ENCODE data around the gene NWD2.
A peak's percentile ranks its signal among the peaks of the same experiment; 100 is the strongest.

NWD2 gene

DNA sequence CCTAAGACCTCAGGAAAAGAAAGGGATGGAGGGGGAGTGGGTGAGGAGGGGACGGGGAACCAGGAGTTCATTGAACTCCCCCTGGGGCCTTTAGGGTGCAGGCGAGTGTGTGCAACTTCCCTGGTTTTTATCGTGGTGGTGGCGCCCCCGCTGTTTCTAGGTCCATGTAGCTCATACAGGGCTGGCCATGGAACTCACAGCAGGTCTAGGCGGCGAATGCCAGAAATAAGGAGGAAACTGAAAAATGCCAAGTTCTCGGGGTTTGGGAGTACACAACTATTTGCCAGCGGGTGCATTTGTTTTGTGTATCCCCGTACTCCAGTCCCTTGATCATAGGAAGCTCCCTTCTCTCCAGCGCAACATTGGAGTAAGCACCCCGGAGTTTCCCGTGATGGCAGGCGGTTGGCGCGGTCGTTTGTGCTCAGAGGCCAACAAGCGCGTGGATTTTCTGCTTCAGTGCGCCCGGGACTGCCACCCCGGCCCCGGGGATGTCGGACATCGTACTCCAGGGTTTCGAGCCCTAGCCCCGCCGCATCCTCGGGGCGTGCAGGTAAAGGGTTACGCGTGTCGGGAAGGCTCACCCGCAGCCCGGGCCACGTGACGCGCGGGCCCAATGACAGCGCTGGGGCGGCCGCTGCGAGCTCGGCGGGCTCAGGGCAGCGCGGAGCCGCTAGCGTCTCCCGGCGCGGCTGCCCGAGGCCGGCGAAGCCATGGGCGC is 208.9 kb downstream of the NWD2 start:
- H3K9me3 Mint-ChIP-seq (ENCODE audit: low read depth): no peaks in the 10 kb centered on the region
- peak overlapping the region; percentile 87 for H3K4me3 Mint-ChIP-seq
- peaks cover 44% of the 10 kb centered on the region for H3K27me3 Mint-ChIP-seq
- H3K4me1 Mint-ChIP-seq (ENCODE audit: low read depth): peaks cover 16% of the 10 kb centered on the region
- H3K36me3 Mint-ChIP-seq: no peaks in the 10 kb centered on the region
- H3K27ac Mint-ChIP-seq: no peak overlapping the region

DNA sequence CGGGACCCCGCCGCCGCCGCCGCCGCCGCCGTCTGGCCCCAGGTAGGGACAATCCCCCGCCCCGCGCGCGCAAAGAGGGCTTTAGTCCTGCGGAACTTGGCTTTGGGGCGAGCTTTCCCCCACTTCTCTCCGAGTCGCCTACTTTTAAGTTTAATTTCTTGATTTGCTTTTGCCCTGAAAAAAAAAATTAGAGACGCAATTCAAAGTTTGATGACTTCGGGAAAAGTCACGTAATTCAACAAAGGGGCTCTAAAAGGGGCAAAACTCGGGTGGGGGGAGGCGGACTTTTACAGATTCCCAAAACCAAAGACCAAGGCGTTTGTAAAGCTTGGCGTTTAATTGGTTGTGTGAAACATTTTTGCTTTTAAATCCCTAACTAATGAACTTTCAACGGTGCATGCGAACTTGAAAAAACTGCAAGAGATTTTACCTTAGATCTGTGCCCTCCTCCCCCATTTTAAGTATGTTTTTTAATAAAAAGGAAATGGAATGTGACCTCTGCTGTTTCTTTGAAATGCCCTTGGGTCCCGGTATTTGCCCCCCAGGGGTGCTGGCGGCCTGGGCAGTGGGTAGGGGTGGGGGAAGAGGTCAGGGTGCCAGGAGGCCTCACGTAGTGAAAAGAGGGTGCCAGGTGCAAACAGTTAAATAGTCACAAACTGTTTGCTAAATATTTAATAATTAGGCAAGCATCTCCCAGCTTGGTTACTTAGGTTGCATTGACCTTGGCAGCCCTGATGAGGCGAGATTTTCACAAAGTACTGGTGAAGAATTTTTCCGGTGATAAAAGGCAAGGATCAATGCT is 209.7 kb downstream of the NWD2 start:
- Mint-ChIP-seq H3K36me3 (no peaks in the 10 kb centered on the region), H3K27ac (no peak overlapping the region), H3K27me3 (peaks cover 45% of the 10 kb centered on the region), H3K4me1 (ENCODE audit: low read depth) (peaks cover 16% of the 10 kb centered on the region), H3K9me3 (ENCODE audit: low read depth) (no peaks in the 10 kb centered on the region), H3K4me3 (peak overlapping the region; percentile 46)

- H3K9me3 Mint-ChIP-seq (ENCODE audit: low read depth): no peaks in the 10 kb centered on the region
- H3K27me3 Mint-ChIP-seq: peaks cover 41% of the 10 kb centered on the region
- peaks cover 16% of the 10 kb centered on the region for H3K4me1 Mint-ChIP-seq (ENCODE audit: low read depth)
- no peaks in the 10 kb centered on the region for H3K36me3 Mint-ChIP-seq
- no peak overlapping the region for H3K27ac Mint-ChIP-seq
- H3K4me3 Mint-ChIP-seq: no peak overlapping the region
These were observed 211.0 kb downstream of the NWD2 start for GRCh38 chr4:37455301-37456131.

- H3K27ac Mint-ChIP-seq: no peak overlapping the region
- peaks cover 14% of the 10 kb centered on the region for H3K27me3 Mint-ChIP-seq
These were observed 217.3 kb downstream of the NWD2 start for GRCh38 chr4:37461801-37462200.

GRCh38 chr4:37463033-37463856 is 218.7 kb downstream of the NWD2 start:
- Mint-ChIP-seq H3K36me3 (no peaks in the 10 kb centered on the region), H3K27ac (no peak overlapping the region), H3K4me3 (no peak overlapping the region), H3K9me3 (ENCODE audit: low read depth) (no peaks in the 10 kb centered on the region), H3K27me3 (peaks cover 10% of the 10 kb centered on the region), H3K4me1 (ENCODE audit: low read depth) (no peaks in the 10 kb centered on the region)

More at GRCh38 chr4:37461801-37462200, 217.3 kb downstream of the NWD2 start:
- Mint-ChIP-seq H3K4me3 (no peak overlapping the region), H3K4me1 (ENCODE audit: low read depth) (no peaks in the 10 kb centered on the region), H3K36me3 (no peaks in the 10 kb centered on the region), H3K9me3 (ENCODE audit: low read depth) (no peaks in the 10 kb centered on the region)

DNA sequence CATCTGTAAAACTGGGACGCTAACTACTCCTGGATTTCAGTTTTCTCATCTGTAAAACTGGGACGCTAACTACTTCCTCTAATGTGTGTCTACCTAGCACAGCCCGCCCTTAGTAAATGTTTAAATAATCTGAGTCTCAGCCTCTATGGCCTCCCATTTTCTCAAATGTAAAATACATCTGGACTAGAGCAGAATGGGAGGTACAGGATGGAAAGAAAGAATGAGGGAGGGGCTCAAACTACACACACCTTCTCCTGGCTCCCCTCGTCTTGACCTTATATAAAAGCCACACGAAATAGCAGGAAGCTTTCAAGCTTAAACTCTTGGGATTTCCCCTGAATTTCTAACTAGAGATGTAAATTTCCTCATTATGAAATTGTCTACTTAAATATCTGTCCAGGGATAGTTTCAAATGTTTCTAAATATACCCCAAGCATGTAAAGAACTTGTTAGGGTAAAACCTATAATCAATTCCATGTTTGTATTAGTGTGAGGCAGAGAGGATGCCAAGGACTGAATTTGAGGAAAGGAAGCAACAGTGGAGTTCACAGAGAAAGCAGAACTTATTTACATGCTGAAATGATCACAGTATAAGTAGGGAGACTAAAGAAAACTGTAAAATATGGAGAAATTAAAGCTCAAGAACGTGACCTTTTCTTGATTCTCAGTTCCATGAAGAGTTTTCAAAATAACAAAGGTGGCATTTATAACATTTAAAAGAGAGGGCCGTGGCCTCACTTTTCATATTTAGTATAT is 220.0 kb downstream of the NWD2 start:
- Mint-ChIP-seq H3K4me3 (no peak overlapping the region), H3K27me3 (peaks cover 5% of the 10 kb centered on the region), H3K36me3 (no peaks in the 10 kb centered on the region), H3K4me1 (ENCODE audit: low read depth) (no peaks in the 10 kb centered on the region), H3K27ac (no peak overlapping the region), H3K9me3 (ENCODE audit: low read depth) (no peaks in the 10 kb centered on the region)

DNA sequence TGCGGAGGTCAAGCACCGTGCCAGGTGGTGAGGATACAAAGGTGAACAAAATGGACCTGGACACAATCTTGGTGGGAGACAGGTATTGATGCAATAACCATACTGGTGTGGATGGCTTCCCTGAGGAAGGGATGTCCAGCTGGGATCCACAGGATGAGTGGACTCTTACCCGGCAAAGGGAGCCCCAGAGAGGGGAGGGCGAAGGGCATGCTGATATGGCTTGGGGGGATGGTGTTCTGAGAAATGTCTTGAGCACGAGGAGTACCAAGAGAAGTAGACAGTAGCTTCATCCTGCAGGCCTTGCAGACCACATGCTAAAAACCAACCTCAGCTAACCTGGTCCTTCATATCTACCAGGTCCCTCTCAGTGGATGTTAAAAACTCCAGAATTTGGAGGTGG is 220.8 kb downstream of the NWD2 start:
- no peaks in the 10 kb centered on the region for H3K9me3 Mint-ChIP-seq (ENCODE audit: low read depth)

DNA sequence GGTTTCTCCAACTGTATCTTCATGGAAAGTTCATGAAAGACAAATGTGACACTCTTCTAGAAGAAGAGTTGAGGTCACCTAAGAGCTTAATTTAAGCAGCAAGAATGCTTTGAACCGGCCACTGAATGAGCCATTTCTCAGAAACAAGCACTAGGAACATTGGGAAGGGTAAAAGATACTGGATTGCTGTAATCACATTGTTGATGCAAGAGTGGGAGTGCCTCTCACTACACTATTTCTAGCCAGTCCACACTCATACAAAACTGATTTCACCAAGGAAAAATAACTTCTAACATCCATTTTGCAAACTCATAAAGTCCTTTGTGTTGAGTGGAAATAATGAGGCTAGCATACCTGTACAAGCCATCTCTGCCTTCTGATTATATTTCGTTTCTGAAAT is 221.3 kb downstream of the NWD2 start:
- no peak overlapping the region for H3K27ac Mint-ChIP-seq
- H3K36me3 Mint-ChIP-seq: no peaks in the 10 kb centered on the region
- H3K9me3 Mint-ChIP-seq (ENCODE audit: low read depth): no peaks in the 10 kb centered on the region
- peaks cover 7% of the 10 kb centered on the region for H3K27me3 Mint-ChIP-seq
- no peaks in the 10 kb centered on the region for H3K4me1 Mint-ChIP-seq (ENCODE audit: low read depth)
- H3K4me3 Mint-ChIP-seq: no peak overlapping the region

More for the DNA sequence above, 220.8 kb downstream of the NWD2 start:
- H3K4me3 Mint-ChIP-seq: no peak overlapping the region
- H3K27ac Mint-ChIP-seq: no peak overlapping the region
- peaks cover 5% of the 10 kb centered on the region for H3K27me3 Mint-ChIP-seq
- H3K36me3 Mint-ChIP-seq: no peaks in the 10 kb centered on the region
- H3K4me1 Mint-ChIP-seq (ENCODE audit: low read depth): no peaks in the 10 kb centered on the region

DNA sequence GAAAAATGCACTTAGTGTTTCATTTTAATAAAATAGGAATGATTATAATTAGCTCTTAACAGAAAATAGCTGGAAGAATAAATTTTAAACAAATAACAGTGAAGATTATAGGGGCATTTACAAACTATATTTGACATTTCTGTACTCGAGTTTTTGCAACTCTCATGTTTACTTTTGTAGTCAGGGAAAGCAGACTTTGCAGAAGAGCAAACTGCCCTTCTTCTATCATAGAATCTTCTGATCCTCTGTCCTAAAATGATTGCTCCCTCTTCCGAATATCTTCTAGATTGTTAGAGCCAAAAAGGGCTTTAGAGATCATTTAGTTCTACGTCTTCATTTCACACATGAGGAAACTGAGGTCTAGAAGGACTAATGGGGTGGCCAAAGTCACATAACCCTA is 222.7 kb downstream of the NWD2 start:
- Mint-ChIP-seq H3K27ac (no peak overlapping the region), H3K9me3 (ENCODE audit: low read depth) (no peaks in the 10 kb centered on the region), H3K4me1 (ENCODE audit: low read depth) (no peaks in the 10 kb centered on the region), H3K4me3 (no peak overlapping the region), H3K27me3 (peaks cover 3% of the 10 kb centered on the region), H3K36me3 (no peaks in the 10 kb centered on the region)

DNA sequence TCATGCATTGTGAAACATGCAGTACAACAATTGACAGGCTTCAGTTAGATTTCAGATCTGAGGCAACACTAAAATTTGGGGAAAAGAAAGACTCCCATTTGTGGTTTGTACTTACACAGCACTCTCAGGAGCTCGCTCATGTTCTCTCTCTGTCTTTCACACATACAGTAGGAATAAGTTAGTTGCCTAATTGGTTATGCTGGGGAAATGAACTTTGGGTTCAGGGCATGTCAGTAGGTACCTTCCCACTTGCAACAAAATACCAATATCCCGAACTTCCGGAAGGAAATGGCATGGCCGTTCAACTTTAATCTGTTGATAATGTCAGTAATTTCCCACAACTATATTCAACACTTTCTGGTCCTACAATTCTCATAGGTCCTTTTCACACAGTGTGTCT is 223.3 kb downstream of the NWD2 start:
- H3K27me3 Mint-ChIP-seq: peaks cover 2% of the 10 kb centered on the region
- no peaks in the 10 kb centered on the region for H3K9me3 Mint-ChIP-seq (ENCODE audit: low read depth)
- no peaks in the 10 kb centered on the region for H3K4me1 Mint-ChIP-seq (ENCODE audit: low read depth)
- no peaks in the 10 kb centered on the region for H3K36me3 Mint-ChIP-seq
- no peak overlapping the region for H3K4me3 Mint-ChIP-seq
- H3K27ac Mint-ChIP-seq: no peak overlapping the region

- H3K27me3 Mint-ChIP-seq: peaks cover 7% of the 10 kb centered on the region
- no peak overlapping the region for H3K27ac Mint-ChIP-seq
- H3K4me3 Mint-ChIP-seq: no peak overlapping the region
- no peaks in the 10 kb centered on the region for H3K4me1 Mint-ChIP-seq (ENCODE audit: low read depth)
- H3K36me3 Mint-ChIP-seq: no peaks in the 10 kb centered on the region
- no peaks in the 10 kb centered on the region for H3K9me3 Mint-ChIP-seq (ENCODE audit: low read depth)
These were observed 224.7 kb downstream of the NWD2 start for GRCh38 chr4:37469286-37469685.

- Mint-ChIP-seq H3K27ac (no peak overlapping the region), H3K36me3 (no peaks in the 10 kb centered on the region), H3K4me1 (ENCODE audit: low read depth) (no peaks in the 10 kb centered on the region), H3K4me3 (no peak overlapping the region), H3K9me3 (ENCODE audit: low read depth) (no peaks in the 10 kb centered on the region), H3K27me3 (peaks cover 7% of the 10 kb centered on the region)
These were observed 225.7 kb downstream of the NWD2 start for GRCh38 chr4:37470245-37470644.

DNA sequence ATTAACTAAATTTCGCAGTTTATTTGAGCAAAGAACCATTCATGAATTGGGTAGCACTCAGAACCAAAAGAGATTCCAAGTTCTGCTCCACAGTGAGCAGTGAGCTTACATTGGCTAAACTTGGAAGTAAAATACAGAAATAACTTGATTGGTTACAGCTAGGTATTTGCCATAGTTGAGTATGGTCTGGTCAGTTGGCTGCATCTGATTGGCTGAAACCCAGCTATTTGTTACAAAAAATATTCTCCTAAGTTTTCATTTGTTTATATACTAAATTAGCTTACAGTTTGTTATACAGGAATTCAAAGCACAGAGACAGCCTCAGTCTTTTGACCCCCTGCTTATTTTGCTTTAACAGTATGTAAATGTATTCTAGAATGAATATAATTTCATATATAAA is 226.6 kb downstream of the NWD2 start:
- H3K9me3 Mint-ChIP-seq (ENCODE audit: low read depth): no peaks in the 10 kb centered on the region
- no peak overlapping the region for H3K4me3 Mint-ChIP-seq
- no peaks in the 10 kb centered on the region for H3K36me3 Mint-ChIP-seq
- peaks cover 7% of the 10 kb centered on the region for H3K27me3 Mint-ChIP-seq
- no peaks in the 10 kb centered on the region for H3K4me1 Mint-ChIP-seq (ENCODE audit: low read depth)
- no peak overlapping the region for H3K27ac Mint-ChIP-seq

- no peaks in the 10 kb centered on the region for H3K36me3 Mint-ChIP-seq
- no peak overlapping the region for H3K27ac Mint-ChIP-seq
- H3K27me3 Mint-ChIP-seq: peaks cover 11% of the 10 kb centered on the region
- H3K4me1 Mint-ChIP-seq (ENCODE audit: low read depth): no peaks in the 10 kb centered on the region
- H3K4me3 Mint-ChIP-seq: no peak overlapping the region
- no peaks in the 10 kb centered on the region for H3K9me3 Mint-ChIP-seq (ENCODE audit: low read depth)
These were observed 227.4 kb downstream of the NWD2 start for GRCh38 chr4:37471971-37472370.
